PC-9 (cell line): ENCODE measurements around the gene ATP11C. TPM values are rescaled to one million over a fixed set of nuclear protein-coding genes. Genes with fewer than 3 reads are reported as not detected.
"Not testable (repeated sequence)": the region's sequence is repeated elsewhere in the genome, so short reads cannot be mapped to it uniquely, and the experiment has no call there.

Source experiments
- BruUV-seq: library from RNA; stranded (reverse); fragments of 400-500 nt; replicated peaks from 2 replicates; lab custom pipeline; 2021; lab: Mats Ljungman, UMichigan
- CTCF ChIA-PET: fragments of 300-600 bp; sonication (Branson Sonifier 250); formaldehyde crosslinking; loops from one replicate; lab custom pipeline; 2022; ENCODE audit warnings: antibody characterized with exemption; lab: Charles Lee
- POLR2A ChIA-PET: fragments of 300-600 bp; sonication (Branson Sonifier 250); formaldehyde crosslinking; loops from one replicate; lab custom pipeline; 2022; ENCODE audit warnings: antibody characterized with exemption; ENCODE audit not compliant: unreplicated experiment; lab: Charles Lee
- DNase-seq, 2 experiments: peaks; one replicate each; pipeline versions ENCODE4 v3.0.0 to v3.0.0-alpha.2; 2015 to 2022; ENCODE audit warnings: mixed read lengths in 1 of 2
- H2AFZ ChIP-seq: fragments of 200-600 bp; sonication (generic); 2 replicates; pipeline ENCODE4 v1.8.1; 2017; ENCODE audit warnings: antibody characterized with exemption
- H3F3A ChIP-seq: fragments of 200-600 bp; sonication (generic); 2 replicates; pipeline ENCODE4 v1.8.1; 2017; ENCODE audit warnings: antibody characterized with exemption, mild to moderate bottlenecking, low read depth; ENCODE audit not compliant: insufficient read depth
- H3K27ac ChIP-seq: fragments of 200-600 bp; sonication (generic); 2 replicates; pipeline ENCODE4 v1.6.1; 2016; ENCODE audit warnings: mixed run types
- H3K27me3 ChIP-seq: fragments of 200-600 bp; sonication (generic); 2 replicates; pipeline ENCODE4 v1.6.1; 2016; ENCODE audit warnings: low read depth, mixed run types; ENCODE audit not compliant: insufficient read depth
- H3K36me3 ChIP-seq: fragments of 200-600 bp; sonication (generic); 2 replicates; pipeline ENCODE4 v1.6.1; 2016; ENCODE audit warnings: low read depth, mixed run types
- H3K4me1 ChIP-seq: fragments of 200-600 bp; sonication (generic); replicated peaks from 2 replicates; pipeline ENCODE4 v1.6.1; 2016; ENCODE audit warnings: mixed run types; ENCODE audit not compliant: insufficient read depth
- H3K4me2 ChIP-seq: fragments of 200-600 bp; sonication (generic); 2 replicates; pipeline ENCODE4 v1.6.1; 2017; ENCODE audit warnings: mixed run types
- H3K4me3 ChIP-seq: fragments of 200-600 bp; sonication (generic); 2 replicates; pipeline ENCODE4 v1.6.1; 2016; ENCODE audit warnings: mixed run types
- H3K79me2 ChIP-seq: fragments of 200-600 bp; sonication (generic); 2 replicates; pipeline ENCODE4 v1.6.1; 2017; ENCODE audit warnings: low read depth, mixed run types
- H3K9me2 ChIP-seq: fragments of 200-600 bp; sonication (generic); 2 replicates; pipeline ENCODE4 v1.8.1; 2017; ENCODE audit warnings: mild to moderate bottlenecking; ENCODE audit not compliant: insufficient read depth
- H3K9me3 ChIP-seq: fragments of 200-600 bp; sonication (generic); 2 replicates; pipeline ENCODE4 v1.8.1; 2016; ENCODE audit warnings: low read depth; ENCODE audit not compliant: insufficient read depth
- H4K20me1 ChIP-seq: fragments of 200-600 bp; sonication (generic); 2 replicates; pipeline ENCODE4 v1.8.1; 2017; ENCODE audit not compliant: insufficient read depth
- CTCF ChIP-seq: fragments of 200-600 bp; sonication (generic); conservative IDR thresholded peaks from 2 replicates; pipeline ENCODE4 v1.6.1; 2017; ENCODE audit warnings: mixed run types, antibody characterized with exemption, mild to moderate bottlenecking, moderate library complexity
- EZH2 ChIP-seq: fragments of 200-600 bp; sonication (generic); IDR thresholded peaks from 2 replicates; pipeline ENCODE4 v1.8.0; 2017; ENCODE audit warnings: antibody characterized with exemption, low read depth
- intact Hi-C: fragments of 100-400 bp; cut with micrococcal nuclease; formaldehyde crosslinking; loops from one replicate; pipeline ENCODE4 v1.10.0; 2022; ENCODE audit not compliant: unreplicated experiment
- total RNA-seq: library from RNA; stranded (reverse); gene quantifications from 2 replicates; pipeline ENCODE4 v1.2.3, GENCODE V29; 2021

The ATP11C gene
- total RNA-seq, 1 experiment from 2014 or later = 13.0 TPM

DNA sequence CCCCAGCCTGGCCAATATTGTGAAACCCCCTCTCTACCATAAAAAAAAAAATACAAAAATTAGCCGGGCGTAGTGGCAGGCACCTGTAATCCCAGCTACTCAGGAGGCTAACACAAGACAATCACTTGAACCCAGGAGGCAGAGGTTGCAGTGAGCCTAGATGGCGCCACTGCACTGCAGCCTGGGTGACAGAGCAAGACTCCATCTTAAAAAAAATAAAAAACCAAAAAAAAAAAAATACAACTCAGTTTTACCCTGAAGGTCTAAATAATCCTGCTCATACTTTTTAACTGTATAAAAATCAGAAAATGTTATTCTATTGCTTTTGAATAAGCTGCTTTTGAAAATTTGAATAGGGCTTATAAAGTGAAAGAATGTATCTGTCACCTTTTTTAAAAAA lies 33.3 kb upstream of the ATP11C start:
- peak; percentile 34 for TF ChIP-seq CTCF
- CTCF ChIA-PET = interaction anchor here (0.6 kb wide), 1 partner anchor 280 kb away, joined by 4 read pairs; no protein-coding TSS in a partner anchor

DNA sequence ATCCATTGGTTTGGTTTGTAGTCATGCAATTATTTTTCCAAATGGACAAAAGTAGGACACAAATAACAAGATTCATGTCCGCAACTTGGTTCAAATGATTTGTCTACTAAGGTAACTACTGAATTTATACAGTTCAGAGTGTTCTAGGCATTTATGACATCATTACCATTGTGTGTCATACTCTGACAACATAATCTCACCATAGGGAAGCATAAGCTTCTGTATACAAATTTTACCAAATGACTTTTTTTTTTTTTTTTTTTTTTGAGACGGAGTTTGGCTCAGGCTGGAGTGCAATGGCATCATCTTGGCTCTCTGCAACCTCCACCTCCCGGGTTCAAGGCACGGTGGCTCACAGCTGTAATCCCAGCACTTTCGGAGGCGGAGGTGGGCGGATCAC lies 32.6 kb upstream of the ATP11C start, which contains the start of gene CXorf66:
TSS of gene CXorf66 (minus strand) at position 101 of the 400 bp plus-strand sequence. CDS start at position 76, 25 bp downstream.
- no peaks in the 10 kb centered on the region for H3K27me3 ChIP-seq
- H3K4me3 ChIP-seq = no peak within 1 kb of the TSS
- no peaks in the 10 kb centered on the region for H3F3A ChIP-seq
- DNase-seq = no peak
- H3K79me2 ChIP-seq = no peaks in the 10 kb centered on the region
- CTCF ChIA-PET = interaction anchor here (0.7 kb wide), 1 partner anchor 763 kb away, joined by 6 read pairs; no protein-coding TSS in a partner anchor
- no peaks in the 10 kb centered on the region for H3K9me2 ChIP-seq
- H4K20me1 ChIP-seq = no peaks in the 10 kb centered on the region
- no peak within 1 kb of the TSS for H3K27ac ChIP-seq
- BruUV-seq = no TSS peak
- no peak for TF ChIP-seq EZH2
- no peak for TF ChIP-seq CTCF
- no peak within 1 kb of the TSS for H2AFZ ChIP-seq
- H3K4me1 ChIP-seq = no peaks in the 10 kb centered on the region
- intact Hi-C loops = no loop called here
- no peaks in the 10 kb centered on the region for H3K9me3 ChIP-seq
- POLR2A ChIA-PET = no interaction called here
- H3K36me3 ChIP-seq = no peaks in the 10 kb centered on the region
- H3K4me2 ChIP-seq = no peak within 1 kb of the TSS

More for the DNA sequence above, 33.3 kb upstream of the ATP11C start:
- H3K9me2 ChIP-seq, H3K27ac ChIP-seq, BruUV-seq, H3K4me2 ChIP-seq, DNase-seq, H3K27me3 ChIP-seq, H3F3A ChIP-seq, H3K4me1 ChIP-seq, H3K4me3 ChIP-seq, H3K36me3 ChIP-seq, H4K20me1 ChIP-seq, H2AFZ ChIP-seq, intact Hi-C loops, H3K9me3 ChIP-seq, POLR2A ChIA-PET, H3K79me2 ChIP-seq: not testable (repeated sequence)

DNA sequence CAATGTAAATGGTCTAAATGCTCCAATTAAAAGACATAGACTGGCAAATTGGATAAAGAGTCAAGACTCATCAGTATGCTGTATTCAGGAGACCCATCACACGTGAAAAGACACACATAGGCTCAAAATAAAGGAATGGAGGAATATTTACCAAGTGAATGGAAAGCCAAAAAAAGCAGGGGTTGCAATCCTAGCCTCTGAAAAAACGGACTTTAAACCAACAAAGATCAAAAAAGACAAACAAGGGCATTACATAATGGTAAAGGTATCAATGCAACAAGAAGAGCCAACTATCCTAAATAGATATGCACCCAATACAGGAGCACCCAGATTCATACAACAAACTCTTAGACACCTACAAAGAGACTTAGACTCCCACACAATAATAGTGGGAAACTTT lies 28.2 kb upstream of the ATP11C start:
- H3K9me2 ChIP-seq, H3K79me2 ChIP-seq, H3K27me3 ChIP-seq, intact Hi-C loops, H3K4me1 ChIP-seq, H4K20me1 ChIP-seq, H3K9me3 ChIP-seq, H3K4me2 ChIP-seq, H3K4me3 ChIP-seq, H3K27ac ChIP-seq, POLR2A ChIA-PET, BruUV-seq, H3K36me3 ChIP-seq, H3F3A ChIP-seq, CTCF ChIA-PET, H2AFZ ChIP-seq, DNase-seq: not testable (repeated sequence)

DNA sequence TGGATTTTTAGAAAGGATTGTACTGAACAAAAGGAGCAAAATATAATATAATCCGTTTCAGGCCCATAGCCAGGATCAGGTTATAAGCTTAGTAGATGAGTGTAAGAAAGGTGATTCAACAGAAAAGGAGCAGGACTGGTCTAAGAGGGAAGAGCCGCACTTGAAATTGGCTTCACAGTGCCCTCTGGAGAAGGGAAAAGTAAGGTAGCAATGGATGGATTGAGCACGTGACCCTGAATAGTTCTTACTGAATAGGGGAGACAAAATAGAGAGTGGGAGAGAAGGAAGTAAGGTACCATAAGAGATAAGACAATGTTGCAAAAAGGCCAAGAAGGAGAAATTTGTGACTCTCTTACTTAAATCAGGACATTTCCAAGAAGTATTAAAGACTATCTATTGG lies 16.9 kb upstream of the ATP11C start:
- Histone ChIP-seq H3F3A (no peaks in the 10 kb centered on the region), H3K9me2 (no peaks in the 10 kb centered on the region; the same call in 1 of the 2 replicates), H3K4me2 (no peak overlapping the region), H3K4me1 (no peaks in the 10 kb centered on the region), H2AFZ (no peak overlapping the region), H3K9me3 (no peaks in the 10 kb centered on the region), H4K20me1 (no peaks in the 10 kb centered on the region), H3K27ac (no peak overlapping the region), H3K4me3 (no peak overlapping the region), H3K27me3 (no peaks in the 10 kb centered on the region), H3K79me2 (no peaks in the 10 kb centered on the region), H3K36me3 (no peaks in the 10 kb centered on the region)
- no peak for DNase-seq
- intact Hi-C loops = no loop called here
- TF ChIP-seq EZH2 = no peak
- TF ChIP-seq CTCF = no peak
- ChIA-PET POLR2A (no interaction called here), CTCF (no interaction called here)
- no TSS peak for BruUV-seq
